HG02840 (cell line): Measurements from ENCODE around the gene LRFN5.
"Not testable (repeated sequence)": the region's sequence is repeated elsewhere in the genome, so short reads cannot be mapped to it uniquely, and the experiment has no call there.

ENCODE experiments used
- ATAC-seq: cut with Tn5 transposase; IDR thresholded peaks from one replicate; pipeline ENCODE4 v1.9.1; 2021; ENCODE audit warnings: mild to moderate bottlenecking, moderate library complexity, moderate number of reproducible peaks; ENCODE audit not compliant: unreplicated experiment, low FRiP score

Gene LRFN5

GRCh38 chr14:41634286-41634685 is 27.6 kb downstream of the LRFN5 start:
- no peak for ATAC-seq

GRCh38 chr14:41636492-41637392 is 30.1 kb downstream of the LRFN5 start:
- no peak for ATAC-seq

DNA sequence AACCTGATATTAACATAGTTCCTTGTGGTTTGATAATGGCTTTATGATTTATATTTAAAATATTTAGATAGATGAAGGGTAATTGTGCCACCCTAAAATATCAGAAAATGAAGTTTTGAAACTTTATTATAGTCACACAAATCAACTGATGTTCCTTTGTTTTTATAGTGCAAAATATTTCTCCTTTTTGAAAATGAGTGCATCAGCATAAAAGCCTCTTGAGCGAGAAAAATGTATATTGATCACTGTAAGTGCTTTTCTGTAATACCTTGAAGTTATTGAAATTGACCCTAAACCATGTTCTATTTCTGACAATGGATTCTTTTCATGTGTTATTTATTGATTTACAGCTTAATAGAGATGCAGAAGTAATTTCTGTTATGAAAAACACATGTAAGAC is 35.0 kb downstream of the LRFN5 start:
- ATAC-seq, result no peak

GRCh38 chr14:41642367-41642766 is 35.7 kb downstream of the LRFN5 start:
- no peak for ATAC-seq

DNA sequence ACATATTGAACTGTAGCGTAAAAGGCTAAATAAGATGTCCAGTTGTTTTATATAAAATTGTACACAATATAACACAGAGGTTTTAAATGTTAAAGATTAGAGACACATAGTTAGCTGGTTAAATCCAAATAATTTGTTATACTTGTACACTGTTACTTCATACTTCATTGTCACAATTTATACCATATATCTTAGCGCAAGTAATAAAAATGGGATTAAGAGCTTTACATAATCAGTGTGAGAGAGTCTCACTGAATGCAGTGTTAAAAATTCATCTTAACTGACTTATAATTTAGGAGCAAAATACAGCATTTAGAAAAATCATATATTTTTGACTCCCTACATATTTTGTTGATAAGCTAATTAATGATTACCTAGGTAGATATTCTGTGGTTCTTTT is 36.1 kb downstream of the LRFN5 start:
- ATAC-seq, result no peak

DNA sequence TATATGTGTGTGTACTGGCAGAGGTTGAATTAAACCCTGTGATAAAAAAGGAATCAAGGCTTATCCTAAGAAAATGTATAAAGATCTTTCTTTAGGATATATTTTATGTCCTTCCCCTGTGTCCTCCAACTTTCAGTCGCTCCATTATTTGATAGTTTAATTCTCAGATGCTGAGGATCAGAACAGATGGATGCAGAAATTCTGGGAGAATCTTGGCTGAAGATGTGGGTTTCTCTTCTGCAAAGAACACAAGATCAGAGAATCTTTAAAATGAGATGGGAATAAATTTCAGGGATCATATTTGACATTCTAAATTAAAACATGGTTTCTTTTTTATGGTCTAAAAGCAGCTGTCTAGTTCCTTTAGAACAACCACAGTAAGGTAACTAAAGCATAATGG is 37.9 kb downstream of the LRFN5 start:
- no peak for ATAC-seq

- no peak for ATAC-seq
Measured at GRCh38 chr14:41650802-41651201, 44.1 kb downstream of the LRFN5 start.

DNA sequence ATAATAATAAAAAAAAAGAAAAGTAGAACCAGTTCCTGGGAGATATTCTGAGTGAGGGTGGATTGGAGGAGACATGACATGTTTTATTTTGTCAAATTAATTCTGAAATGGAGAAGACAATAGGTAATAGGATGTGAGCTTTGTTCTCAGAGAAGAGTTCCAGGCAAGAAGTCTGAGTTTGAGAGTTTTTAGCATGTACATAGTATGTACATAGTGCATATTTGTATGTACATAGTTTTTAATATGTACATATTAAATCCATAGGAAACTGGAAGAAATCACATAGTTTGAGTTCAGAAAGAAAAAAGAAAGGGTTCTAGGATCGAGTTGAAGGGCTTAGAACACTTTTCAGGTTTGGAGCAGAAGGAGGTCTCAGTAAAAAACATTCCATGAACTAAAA is 47.5 kb downstream of the LRFN5 start:
- ATAC-seq, result no peak

DNA sequence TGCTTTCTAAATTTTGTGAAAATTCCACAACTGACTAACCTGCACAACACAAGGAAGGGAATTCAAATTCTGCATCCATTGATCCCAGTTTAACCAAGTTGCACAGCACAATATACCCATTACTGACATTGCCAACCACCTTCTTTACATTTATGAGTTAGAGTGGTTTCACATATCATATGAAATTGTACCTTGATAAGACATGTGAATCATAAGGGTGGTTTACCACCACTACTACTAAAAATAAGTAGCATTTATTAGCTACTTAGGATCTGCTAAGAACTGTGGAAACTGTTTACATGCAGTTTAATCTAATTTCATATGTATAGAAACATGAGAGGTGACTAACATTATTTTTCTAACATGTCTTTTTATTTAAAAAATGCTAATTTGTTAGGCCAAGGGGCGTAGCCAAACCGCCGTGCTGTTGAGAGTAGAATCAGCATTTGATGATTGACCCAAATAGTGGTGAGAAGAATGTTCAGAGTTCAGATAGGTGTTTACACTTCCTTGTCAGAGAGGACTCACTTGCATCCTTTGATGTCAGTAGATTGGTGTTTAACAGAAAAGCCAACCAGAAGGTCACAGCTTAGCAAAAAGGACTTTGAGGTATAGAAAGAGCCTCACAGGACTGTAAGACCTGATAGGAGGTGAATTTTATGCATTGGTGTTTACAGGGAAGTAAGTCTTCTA is 56.2 kb downstream of the LRFN5 start:
- ATAC-seq, result no peak

DNA sequence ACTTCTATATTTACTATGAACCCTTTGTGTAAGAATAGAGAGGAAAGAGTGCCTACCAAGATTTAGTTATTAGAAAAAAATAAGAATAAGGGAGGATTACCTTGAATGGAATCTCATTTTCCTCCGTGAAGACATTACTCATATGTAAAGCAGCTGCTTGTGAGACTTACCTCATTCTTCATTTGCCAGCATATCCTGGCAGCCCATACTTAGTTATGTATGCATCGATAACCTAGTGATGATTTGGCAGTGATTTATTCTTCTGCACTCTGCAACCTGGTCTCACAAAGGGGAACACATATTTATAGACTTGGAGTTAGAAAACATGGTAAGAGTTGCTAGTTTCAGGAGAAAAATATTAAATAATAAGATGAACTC is 56.8 kb downstream of the LRFN5 start:
- ATAC-seq, result no peak

DNA sequence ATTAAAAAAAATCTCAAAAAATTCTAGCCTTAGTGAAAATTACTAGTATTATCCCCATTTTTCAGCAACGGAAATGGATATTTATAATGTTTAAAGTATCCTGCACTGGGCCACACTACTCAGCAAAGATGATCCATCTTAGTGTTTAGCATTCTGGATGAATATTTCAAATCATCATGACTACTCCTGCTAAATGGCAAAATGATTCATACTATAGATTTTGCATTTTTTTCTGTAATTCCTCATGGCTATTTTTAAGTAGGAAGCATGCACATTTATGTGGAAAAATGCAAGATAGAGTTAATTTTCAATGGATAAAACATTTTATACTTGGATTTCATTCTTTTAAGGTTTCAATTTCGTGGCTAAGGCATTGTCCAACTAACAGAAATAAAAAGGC is 59.6 kb downstream of the LRFN5 start:
- no peak for ATAC-seq

DNA sequence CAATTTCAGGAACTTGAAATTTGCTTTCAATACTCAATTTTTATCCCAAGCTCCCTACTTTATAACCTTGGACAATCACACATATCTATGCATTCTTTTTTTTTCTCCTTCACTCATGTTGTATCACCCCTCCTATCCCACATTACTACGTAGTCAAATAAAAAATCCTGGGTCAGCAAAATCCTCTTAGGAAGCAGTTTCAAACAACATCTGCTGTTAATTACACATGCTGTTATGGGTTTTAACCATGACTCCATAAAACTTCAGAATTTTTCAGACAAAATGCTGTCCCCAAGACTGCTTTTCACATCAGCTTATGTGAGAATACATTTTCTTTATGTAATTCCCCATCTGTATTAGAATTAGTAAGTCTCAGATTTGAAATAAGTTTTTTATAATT is 61.7 kb downstream of the LRFN5 start:
- no peak for ATAC-seq

DNA sequence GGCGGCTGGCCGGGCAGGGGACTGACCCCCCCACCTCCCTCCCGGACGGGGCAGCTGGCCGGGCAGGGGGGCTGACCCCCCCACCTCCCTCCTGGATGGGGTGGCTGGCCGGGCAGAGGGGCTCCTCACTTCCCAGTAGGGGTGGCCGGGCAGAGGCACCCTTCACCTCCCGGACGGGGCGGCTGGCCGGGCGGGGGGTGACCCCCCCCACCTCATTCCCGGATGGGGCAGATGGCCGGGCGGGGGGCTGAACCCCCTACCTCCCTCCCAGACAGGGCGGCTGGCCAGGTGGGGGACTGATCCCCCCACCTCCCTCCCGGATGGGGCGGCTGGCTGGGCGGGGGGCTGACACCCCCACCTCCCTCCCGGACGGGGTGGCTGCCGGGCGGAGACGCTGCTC is 66.9 kb downstream of the LRFN5 start:
- ATAC-seq, result not testable (repeated sequence)

DNA sequence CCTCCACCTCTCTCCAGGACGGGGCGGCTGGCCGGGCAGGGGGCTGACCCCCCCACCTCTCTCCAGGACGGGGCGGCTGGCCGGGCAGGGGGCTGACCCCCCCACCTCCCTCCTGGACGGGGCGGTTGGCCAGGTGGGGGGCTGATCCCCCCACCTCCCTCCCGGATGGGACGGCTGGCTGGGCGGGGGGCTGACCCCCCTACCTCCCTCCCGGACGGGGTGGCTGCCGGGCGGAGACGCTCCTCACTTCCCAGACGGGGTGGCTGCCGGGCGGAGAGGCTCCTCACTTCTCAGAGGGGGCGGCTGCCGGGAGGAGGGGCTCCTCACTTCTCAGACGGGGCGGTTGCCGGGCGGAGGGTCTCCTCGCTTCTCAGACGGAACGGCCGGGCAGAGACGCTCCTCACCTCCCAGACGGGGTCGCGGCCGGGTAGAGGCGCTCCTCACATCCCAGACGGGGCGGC is 67.9 kb downstream of the LRFN5 start:
- ATAC-seq, result not testable (repeated sequence)

- ATAC-seq, result no peak
Measured at GRCh38 chr14:41699486-41699885, 92.8 kb downstream of the LRFN5 start.

- ATAC-seq, result no peak
Measured at GRCh38 chr14:41718477-41719166, 111.9 kb downstream of the LRFN5 start.

DNA sequence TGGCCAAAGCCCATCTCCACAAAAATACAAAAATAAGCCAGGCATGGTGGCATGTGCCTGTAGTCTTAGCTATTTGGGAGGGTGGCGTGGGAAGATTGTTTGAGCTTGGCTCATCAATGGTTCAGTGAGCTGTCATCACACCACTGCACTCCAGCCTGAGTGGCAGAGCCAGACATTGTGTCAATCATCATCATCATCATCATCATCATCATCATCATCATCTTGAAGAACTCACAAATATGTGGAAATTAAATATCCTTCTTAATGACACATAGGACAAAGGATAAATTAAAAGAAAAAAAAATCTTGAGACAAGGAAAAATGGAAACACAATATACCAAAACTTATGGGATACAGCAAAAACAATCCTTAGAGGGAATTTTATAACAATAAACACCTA is 132.5 kb downstream of the LRFN5 start:
- ATAC-seq, result no peak

- no peak for ATAC-seq
Measured at GRCh38 chr14:41743140-41743539, 136.5 kb downstream of the LRFN5 start.

- ATAC-seq, result peak; percentile 68
Measured at GRCh38 chr14:41749429-41749828, 142.8 kb downstream of the LRFN5 start.

GRCh38 chr14:41750575-41750974 is 143.9 kb downstream of the LRFN5 start:
- not testable (repeated sequence) for ATAC-seq

DNA sequence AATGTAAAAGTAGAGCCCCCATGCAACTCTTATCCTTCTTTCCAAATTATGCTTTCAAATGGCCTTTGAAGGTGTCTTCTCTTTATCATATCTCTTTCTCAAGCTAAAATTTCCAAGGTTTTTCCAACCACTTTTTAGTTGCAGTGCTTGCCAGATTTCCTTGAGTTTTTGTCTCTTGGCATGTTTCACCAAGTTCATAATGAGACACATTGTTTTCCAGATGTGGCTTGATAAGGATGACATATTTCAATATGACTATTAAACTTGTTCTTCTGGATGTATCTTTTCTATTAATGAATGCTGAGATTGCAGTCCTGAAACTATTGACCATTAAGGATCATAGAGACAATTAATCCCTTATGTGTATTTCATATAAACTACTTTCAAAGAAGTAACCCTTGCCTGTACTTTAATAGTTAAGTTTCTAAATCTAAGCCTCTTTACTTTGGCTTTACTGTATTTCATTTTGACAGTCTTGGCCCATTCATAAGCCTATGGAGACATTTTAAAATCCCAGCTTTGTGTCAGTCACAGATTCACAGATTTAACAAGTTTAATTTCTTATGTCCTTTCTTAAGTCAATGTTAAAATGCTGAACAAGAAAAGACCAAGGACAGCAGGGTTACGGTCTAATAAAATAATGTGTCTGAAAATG is 151.5 kb downstream of the LRFN5 start:
- ATAC-seq, result no peak
